NOMO-1 (cell line): ENCODE measurements around the gene BMPR1A.

Source experiments
- DNase-seq, 2 experiments: peaks; one replicate each; lab custom pipeline; 2025; ENCODE audit not compliant: unreplicated experiment in 2 of 2; lab: John Stamatoyannopoulos, UW

BMPR1A gene

GRCh38 chr10:86758189-86759072 is 2.0 kb downstream of the BMPR1A start:
- peak in 1 of 2 experiments; percentile 26 for DNase-seq

- DNase-seq = peak in 1 of 2 experiments; percentile 69
These were observed 2.8 kb downstream of the BMPR1A start for GRCh38 chr10:86759073-86759672.

- DNase-seq = no peak
These were observed 7.0 kb downstream of the BMPR1A start for GRCh38 chr10:86763404-86763803.

- DNase-seq = no peak
These were observed 9.1 kb downstream of the BMPR1A start for GRCh38 chr10:86765548-86765947.

- DNase-seq = no peak
These were observed 12.1 kb downstream of the BMPR1A start for GRCh38 chr10:86768412-86769062.

GRCh38 chr10:86769991-86770390 is 13.6 kb downstream of the BMPR1A start:
- no peak for DNase-seq

GRCh38 chr10:86770412-86770960 is 14.1 kb downstream of the BMPR1A start:
- no peak for DNase-seq

- no peak for DNase-seq
These were observed 17.1 kb downstream of the BMPR1A start for GRCh38 chr10:86773498-86773897.

GRCh38 chr10:86775056-86775869 is 18.8 kb downstream of the BMPR1A start:
- DNase-seq = no peak

- no peak for DNase-seq
These were observed 19.4 kb downstream of the BMPR1A start for GRCh38 chr10:86775870-86776180.

GRCh38 chr10:86779220-86780017 is 23.0 kb downstream of the BMPR1A start:
- no peak for DNase-seq

GRCh38 chr10:86782701-86783418 is 26.4 kb downstream of the BMPR1A start:
- no peak for DNase-seq

GRCh38 chr10:86785037-86785436 is 28.6 kb downstream of the BMPR1A start:
- no peak for DNase-seq

GRCh38 chr10:86785968-86786367 is 29.5 kb downstream of the BMPR1A start:
- no peak for DNase-seq

GRCh38 chr10:86786368-86786767 is 29.9 kb downstream of the BMPR1A start:
- no peak for DNase-seq

GRCh38 chr10:86790394-86790793 is 34.0 kb downstream of the BMPR1A start:
- DNase-seq = no peak

GRCh38 chr10:86792461-86793167 is 36.2 kb downstream of the BMPR1A start:
- no peak for DNase-seq

- no peak for DNase-seq
These were observed 37.3 kb downstream of the BMPR1A start for GRCh38 chr10:86793696-86794095.

GRCh38 chr10:86795353-86795752 is 38.9 kb downstream of the BMPR1A start:
- no peak for DNase-seq
